ENCODE results near the gene LRRC8C.

The LRRC8C gene

DNA sequence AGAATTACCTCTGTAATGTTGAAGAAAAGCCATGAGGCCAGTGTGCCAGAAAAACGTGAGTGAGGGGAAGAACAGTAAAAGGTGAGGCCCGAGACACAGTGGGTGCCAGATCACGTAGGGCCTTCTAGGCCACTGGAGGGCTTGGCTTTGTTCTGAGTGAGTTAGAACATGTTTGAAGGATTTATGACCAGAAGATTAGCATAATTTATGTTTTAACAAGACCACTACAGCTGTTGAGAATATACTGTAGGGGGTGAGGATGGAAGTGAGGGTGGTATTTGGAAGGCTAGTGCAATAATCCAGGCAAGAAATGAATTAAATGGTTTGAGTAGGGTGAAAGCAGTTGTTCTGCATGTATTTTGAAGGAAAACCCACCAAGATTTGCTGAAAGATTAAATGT lies 56.3 kb downstream of the LRRC8C start:
- DNase-seq (ENCODE audit: low read depth): no peak
- TF ChIP-seq, protein P1, sequence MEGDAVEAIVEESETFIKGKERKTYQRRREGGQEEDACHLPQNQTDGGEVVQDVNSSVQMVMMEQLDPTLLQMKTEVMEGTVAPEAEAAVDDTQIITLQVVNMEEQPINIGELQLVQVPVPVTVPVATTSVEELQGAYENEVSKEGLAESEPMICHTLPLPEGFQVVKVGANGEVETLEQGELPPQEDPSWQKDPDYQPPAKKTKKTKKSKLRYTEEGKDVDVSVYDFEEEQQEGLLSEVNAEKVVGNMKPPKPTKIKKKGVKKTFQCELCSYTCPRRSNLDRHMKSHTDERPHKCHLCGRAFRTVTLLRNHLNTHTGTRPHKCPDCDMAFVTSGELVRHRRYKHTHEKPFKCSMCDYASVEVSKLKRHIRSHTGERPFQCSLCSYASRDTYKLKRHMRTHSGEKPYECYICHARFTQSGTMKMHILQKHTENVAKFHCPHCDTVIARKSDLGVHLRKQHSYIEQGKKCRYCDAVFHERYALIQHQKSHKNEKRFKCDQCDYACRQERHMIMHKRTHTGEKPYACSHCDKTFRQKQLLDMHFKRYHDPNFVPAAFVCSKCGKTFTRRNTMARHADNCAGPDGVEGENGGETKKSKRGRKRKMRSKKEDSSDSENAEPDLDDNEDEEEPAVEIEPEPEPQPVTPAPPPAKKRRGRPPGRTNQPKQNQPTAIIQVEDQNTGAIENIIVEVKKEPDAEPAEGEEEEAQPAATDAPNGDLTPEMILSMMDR (IDR thresholded peaks at IDR 0.05; ENCODE audit: insufficient read depth, low read depth, low read length, missing control alignments): no peak
- no peak overlapping the region for H3K4me3 ChIP-seq (ENCODE audit: low read length)

DNA sequence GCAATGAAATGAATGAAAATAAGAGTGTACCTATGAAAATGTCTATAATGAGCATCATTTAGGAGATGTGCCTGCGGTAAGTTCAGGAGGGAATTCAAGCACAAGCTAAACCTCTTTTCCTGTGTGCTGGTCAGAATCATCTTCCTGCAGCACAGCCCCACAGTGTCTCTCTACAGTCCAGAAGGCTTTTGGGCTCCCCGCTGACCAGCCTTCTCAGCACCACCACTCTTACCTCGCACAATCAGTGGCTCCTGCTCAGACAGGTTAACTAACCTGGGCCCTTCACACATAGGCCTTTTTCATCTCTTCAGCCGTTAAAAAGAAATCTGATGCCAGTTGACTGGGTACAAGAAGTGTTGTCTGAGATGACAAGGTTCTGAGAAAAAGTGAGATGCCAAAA lies 57.7 kb downstream of the LRRC8C start:
- TF ChIP-seq, protein P1 (IDR thresholded peaks at IDR 0.05; ENCODE audit: insufficient read depth, low read depth, low read length, missing control alignments): no peak
- no peak overlapping the region for H3K4me3 ChIP-seq (ENCODE audit: low read length)
- no peak for DNase-seq (ENCODE audit: low read depth)

DNA sequence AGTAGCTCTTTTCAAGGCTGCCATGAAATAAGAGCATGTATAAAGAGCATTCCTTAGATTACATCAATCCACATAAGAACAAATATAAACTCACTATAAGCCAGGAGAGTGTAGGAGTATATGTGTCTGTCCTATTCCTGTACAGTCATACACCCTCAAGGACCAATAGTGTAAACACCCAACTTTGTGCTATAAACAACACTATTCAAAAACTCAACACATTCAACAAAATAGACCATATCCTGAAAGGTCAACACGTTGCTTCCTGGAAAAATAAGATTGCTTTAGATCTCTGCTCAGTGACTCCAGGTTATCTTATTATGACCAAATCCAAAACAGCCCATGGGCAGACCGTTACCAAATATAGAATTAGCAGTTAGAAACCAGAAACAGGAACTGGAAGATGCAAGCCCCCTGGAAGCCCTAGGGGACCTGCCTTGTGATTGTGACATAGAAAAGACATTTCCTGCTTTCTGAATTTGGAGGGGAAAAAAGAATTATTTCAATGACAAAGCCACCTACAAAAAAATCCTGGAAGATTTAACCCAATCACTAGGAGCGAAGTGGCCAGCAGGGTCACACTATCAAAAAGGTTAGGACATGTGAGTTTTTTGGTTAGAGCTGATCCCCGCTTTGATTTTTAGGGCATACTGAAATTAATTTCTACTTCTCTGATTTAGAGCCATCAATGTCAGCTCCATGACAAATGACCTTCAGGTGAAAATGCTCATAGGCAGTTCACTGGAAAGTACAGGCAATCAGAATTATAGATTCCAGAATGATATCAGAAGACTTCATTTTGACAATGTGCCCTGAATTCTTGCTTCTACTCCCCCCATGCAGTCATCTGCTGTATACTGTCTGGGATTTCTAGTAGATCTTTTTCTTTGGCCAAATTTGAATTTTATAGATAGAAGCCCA lies 59.9 kb downstream of the LRRC8C start:
- DNase-seq (ENCODE audit: low read depth): no peak

DNA sequence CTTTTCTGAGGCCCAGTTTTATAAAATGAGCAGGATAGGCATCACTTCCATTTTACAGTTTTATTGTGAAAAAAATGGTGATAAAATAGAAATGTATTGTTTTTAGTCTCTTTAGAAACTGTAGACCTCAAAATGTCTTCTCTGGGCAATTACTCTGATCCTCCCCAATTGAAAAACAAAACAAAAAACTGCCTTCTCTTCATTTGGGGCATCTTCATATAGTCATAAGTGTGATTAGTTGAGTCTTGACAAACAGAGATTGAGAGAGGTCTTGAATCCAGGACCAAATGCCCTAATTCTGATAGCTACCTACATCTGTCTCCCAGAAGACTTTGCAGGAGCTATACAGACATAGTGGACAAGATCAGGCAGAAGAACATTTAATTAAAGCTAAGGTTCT lies 62.9 kb downstream of the LRRC8C start:
- no peak overlapping the region for H3K4me3 ChIP-seq (ENCODE audit: low read length)
- no peak for DNase-seq (ENCODE audit: low read depth)
- TF ChIP-seq, protein P1 (IDR thresholded peaks at IDR 0.05; ENCODE audit: insufficient read depth, low read depth, low read length, missing control alignments): no peak

More for the DNA sequence above, 59.9 kb downstream of the LRRC8C start:
- TF ChIP-seq, protein P1 (IDR thresholded peaks at IDR 0.05; ENCODE audit: insufficient read depth, low read depth, low read length, missing control alignments): no peak
- H3K4me3 ChIP-seq (ENCODE audit: low read length): no peak overlapping the region

DNA sequence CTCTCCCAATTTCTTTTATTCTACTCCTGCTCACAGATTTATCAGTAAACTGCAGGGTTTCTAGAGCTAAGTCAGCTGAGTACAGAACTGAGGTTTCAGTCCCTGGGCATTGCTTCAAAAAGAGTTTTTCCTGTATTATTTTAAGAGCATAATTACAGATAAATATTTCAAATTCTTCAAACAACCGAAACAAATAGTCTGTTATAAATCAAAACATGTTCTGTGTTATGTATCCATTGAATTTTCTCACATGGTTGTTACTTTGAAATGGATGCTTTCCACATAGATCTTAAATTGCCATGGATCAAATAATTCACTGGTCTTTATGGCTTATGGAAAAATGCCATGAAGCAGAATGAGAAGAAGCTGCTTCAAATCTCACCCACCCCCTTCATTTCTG lies 64.5 kb downstream of the LRRC8C start:
- TF ChIP-seq, protein P1 (IDR thresholded peaks at IDR 0.05; ENCODE audit: insufficient read depth, low read depth, low read length, missing control alignments): no peak
- H3K4me3 ChIP-seq (ENCODE audit: low read length): no peak overlapping the region
- DNase-seq (ENCODE audit: low read depth): no peak

DNA sequence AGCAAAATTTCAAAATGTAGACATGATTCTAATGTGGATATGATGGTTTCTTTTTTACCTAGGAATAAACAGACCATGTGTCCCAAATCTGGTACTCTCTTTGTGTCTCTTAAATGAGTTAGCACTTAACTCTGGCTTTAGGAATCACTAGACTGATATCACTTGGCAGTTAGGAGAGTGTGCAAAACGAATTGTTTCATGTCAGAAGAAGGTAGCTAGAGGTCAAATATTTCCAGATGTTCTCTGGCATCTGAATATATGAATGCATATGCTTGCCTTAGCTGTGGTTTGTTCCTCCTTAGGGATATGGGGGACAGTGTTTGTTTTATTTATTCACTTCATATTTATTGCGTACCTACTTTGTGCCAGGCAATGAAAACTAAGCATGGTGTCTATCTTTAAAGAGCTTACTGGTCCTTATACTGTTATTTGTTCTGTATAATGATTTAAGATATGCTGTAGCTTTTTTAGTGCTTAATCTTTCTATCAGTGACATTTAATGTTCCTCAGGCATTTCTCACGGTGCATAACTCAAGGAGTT lies 65.2 kb downstream of the LRRC8C start:
- no peak for DNase-seq (ENCODE audit: low read depth)
- TF ChIP-seq, protein P1 (IDR thresholded peaks at IDR 0.05; ENCODE audit: insufficient read depth, low read depth, low read length, missing control alignments): no peak
- H3K4me3 ChIP-seq (ENCODE audit: low read length): no peak overlapping the region
